Measurements from ENCODE around the gene CAPRIN1.

Gene CAPRIN1

DNA sequence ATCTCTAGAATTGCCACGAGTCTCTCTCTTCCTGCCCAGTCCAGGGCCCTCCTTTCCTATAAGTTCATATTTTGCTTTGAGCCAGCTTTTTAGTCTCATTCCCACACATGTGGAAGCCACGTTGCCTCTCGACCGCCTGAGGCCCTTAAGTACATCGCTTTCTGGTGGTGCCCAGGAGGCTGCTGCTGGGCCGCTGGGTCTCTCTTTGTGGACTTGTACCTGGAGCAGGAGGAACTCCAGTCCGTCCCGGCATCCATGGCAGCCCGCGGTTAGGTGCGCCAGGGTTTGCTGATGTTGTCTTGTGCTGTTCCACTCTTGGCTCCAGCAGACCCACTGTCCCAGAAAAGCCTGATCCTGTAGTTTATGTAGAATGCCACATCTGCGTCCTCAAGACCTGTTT, 94.9 kb downstream of the CAPRIN1 start:
- no peak for ATAC-seq

DNA sequence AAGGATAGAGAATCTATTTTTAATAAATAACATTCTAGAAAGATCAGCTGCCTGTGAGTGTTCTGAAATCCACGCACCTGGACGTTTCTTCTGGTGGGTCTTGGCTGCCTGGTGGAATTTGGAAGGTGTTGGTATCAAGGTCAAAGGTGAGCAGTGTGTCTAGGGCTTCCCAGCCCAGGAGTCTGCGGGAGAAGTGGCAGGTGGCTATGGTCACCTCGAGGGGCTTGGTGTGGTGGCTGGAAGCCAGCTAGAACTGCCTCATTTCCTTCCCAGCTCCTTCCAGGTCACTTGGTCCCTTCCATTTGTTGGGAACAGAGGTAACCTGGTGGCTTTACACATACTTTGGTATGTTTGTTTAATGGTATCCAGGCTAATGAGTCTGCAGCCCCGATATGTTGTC, 95.3 kb downstream of the CAPRIN1 start:
- ATAC-seq, result no peak

DNA sequence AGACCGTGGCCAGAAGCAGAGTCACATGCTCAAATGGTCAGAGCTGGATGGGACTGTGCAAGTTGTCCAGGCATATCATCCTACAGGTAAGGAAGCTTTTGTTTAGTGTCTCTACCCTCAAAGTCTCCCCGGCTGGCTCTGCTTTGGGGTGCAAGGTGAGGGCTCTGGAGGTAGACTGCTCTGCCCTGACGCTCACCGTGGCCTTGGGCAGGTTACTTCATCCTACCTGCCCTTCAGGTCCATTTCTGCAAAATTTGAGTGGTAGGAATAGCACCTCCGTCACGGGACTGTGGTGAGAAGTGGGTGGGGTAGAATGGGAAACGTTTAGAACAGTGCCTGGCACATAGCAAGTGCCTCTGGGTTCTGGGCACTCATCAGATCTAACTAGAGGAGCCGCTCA, 96.0 kb downstream of the CAPRIN1 start:
- no peak for ATAC-seq

DNA sequence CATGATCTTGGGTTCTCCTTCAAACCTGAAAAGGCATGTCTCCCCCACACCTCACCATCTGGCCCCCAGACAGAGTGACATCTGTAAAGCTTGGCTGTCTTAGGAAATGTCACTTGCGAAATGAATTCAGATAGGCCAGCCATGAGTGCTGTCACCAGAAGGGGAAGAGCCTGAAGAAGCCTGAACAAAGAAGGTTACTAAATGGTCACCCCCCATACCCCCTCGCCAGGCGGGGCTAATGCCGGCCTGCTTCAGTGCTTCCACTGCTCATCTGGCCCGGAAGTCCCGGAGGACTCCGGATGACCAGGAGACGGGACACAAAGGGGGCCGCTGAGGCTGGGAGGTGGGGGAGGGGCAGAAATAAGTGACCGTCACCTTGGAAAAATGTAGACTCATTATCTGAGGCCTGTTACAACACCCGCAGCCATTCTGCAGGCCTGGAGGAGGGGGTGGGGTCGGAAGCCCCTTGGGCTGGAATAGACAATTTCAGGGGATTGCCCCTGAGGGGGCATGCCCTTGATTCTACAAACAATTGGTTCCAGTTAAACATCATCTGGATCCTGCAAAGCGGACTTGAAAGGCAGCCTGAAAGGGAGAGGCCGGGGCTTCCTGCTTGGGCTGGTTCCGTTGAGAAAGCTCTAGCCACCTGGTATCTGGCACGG, 97.1 kb downstream of the CAPRIN1 start:
- ATAC-seq, result no peak

DNA sequence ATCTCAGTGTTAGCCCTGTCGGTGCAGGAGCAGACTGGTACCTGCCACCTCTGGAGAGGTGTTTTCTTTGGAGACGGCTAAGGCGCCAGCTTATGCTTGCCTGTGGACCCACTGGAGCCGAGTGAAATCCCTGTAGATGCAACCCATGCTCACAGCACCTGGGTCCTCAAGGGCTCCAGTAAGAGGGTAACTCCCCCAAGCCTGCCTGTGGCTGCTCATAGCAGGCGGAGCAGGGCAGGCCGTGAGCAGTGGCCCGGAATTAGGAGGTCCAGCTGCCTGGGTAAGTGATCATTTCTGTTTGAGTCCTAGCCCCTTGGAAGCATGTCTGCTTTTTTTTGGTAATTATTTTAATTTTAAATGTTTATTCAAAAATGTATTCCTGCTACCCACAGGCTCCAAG, 97.7 kb downstream of the CAPRIN1 start:
- no peak for ATAC-seq

DNA sequence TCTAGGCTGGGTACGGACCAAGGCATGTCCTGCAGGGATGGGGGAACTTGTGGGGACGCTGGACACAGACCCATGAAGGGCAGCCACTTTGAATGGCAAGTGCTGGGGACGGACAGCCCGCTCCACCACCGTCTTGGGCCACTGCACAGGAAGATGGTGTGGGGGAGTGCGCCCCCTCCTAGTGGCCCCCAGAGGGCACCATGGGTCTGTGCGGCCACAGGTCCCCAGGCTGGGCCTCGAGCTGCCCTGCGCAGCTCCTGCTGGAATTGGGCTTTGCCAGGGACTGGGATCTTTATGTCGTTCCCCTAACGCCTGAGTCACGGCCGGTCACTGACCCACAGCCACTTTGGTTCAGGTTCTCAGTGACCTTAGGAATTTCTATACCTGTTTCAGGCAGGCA, 98.3 kb downstream of the CAPRIN1 start:
- ATAC-seq, result no peak

DNA sequence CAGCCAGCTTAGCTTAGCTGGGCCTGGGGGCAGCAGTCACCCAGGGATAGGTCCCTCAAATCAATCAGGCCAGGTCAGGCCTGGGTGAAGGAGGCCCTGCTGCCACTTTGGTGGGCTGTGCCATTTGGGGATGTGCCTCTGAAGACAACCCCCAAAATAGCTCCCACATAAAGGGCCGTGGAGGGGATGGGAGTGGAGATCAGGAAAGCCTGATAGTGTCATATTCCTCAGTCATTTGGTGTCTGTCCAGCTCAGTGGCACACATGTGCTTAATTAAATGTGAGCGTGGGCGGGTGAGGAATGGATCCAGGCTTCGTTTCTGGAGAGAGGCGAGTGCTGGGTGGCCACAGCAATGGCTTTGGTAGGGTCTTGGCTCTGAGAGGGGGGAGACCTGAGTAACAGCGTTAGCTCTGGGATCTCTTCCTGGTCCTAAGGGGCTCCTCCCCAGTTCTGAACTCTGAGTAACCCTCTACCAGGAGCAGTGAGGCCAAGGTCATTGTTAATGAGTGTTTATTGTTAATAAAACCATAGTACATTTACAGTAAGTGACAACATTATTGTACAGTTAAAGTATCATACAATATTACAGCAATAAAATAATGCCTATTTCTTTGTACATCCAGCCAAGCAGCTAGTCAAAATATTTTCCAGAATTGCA, 99.1 kb downstream of the CAPRIN1 start:
- ATAC-seq, result no peak
